ENCODE measurements around the gene INKA2. TPM values are rescaled to one million over a fixed set of nuclear protein-coding genes. Genes with fewer than 3 reads are reported as not detected.

The INKA2 gene
- total and polyA plus RNA-seq, 9 donors = 2.3 to 22.2 (median 5.9) TPM

DNA sequence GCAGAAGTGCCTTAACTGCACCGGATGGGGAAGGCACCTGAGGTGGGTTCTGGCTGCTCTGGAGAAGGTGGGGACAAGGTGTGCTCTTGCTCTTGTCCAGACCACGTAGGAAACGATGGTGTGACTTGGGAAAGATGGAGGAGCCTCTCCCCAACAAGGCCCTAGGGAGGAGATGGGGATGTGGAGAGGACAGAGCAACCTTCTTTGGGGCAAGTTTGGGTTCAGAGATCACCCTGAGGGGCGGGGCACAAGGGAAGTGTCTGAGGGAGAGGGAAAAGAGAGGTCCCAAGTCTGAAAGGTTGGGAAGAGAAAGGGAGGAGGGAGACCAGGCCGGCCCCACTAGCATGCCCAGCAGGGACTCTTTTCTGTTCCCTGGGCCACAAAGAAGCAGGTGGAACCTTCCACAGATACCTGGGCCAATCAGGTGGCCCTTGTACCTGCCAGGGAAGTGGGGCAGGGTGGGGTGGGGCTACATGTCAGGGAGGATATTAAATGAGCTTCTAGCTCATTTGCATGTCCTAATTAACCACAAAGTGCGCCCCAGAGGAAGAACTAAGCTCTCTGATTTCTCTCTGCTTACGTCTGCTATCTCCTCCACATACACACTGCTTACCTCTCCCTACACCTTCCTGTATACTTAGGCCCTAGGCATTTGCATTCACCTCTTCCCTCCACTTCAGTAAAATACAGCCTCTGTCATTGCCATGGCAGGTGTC lies 15.9 kb downstream of the INKA2 start:
- H3K4me3 ChIP-seq = no peak overlapping the region
- no peak for DNase-seq
- intact Hi-C loops (cut with DNase I) = no loop called here
- no peaks in the 10 kb centered on the region for H3K9me3 ChIP-seq
- TF ChIP-seq EP300 (IDR thresholded peaks at IDR 0.05) (no peak), POLR2A (IDR thresholded peaks at IDR 0.05) (no peak)
- TF ChIP-seq, protein P1, sequence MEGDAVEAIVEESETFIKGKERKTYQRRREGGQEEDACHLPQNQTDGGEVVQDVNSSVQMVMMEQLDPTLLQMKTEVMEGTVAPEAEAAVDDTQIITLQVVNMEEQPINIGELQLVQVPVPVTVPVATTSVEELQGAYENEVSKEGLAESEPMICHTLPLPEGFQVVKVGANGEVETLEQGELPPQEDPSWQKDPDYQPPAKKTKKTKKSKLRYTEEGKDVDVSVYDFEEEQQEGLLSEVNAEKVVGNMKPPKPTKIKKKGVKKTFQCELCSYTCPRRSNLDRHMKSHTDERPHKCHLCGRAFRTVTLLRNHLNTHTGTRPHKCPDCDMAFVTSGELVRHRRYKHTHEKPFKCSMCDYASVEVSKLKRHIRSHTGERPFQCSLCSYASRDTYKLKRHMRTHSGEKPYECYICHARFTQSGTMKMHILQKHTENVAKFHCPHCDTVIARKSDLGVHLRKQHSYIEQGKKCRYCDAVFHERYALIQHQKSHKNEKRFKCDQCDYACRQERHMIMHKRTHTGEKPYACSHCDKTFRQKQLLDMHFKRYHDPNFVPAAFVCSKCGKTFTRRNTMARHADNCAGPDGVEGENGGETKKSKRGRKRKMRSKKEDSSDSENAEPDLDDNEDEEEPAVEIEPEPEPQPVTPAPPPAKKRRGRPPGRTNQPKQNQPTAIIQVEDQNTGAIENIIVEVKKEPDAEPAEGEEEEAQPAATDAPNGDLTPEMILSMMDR (IDR thresholded peaks at IDR 0.05) = no peak
- 78 to 82% (median 80%) methylated on average over 7 of the region's 7 CpGs for WGBS, 3 donors
- H3K27ac ChIP-seq = no peak overlapping the region
- H3K4me1 ChIP-seq (ENCODE audit: insufficient read depth) = peaks cover 1% of the 10 kb centered on the region
- no peaks in the 10 kb centered on the region for H3K27me3 ChIP-seq
- H3K36me3 ChIP-seq = no peaks in the 10 kb centered on the region

DNA sequence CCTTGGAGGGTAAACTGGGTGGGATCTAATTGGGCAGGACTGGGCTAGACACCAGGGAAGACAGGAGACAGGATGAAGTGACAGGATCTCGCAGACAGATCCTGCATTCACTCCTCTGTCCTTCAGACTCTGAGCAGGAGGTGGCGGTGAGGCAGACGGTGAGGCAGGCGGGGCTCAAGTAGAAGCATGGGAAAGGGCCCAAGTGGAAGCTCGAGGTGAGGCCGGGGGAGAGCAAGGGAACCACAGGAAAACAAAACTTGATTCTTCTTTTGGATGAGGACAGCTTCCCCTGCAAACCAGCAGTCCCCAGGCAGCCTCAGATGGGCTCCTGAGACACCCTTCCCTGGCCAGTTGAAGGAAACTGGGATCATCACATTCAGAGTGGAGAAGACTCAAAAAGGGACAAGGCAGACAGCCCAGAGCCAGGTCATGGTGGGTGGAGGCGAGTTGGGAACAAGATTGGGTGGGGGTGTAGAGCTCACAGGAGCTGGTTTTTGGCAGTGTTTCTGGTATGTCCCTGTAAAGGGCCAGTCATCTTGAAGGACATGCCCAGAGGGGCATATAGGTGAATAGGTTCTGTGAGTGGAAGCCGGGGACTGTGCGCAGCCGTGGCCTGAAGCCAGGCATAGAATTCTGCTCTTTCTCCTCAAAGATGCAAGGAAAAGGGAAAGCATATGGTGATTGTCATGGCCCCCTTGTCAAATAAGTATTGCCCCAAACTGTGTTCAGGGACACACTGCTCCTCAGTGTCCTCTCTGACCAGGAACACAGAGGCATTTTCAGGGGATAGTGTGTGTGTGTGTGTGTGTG lies 18.0 kb downstream of the INKA2 start:
- Histone ChIP-seq H3K4me1 (ENCODE audit: insufficient read depth) (peaks cover 1% of the 10 kb centered on the region), H3K4me3 (no peak overlapping the region), H3K27me3 (no peaks in the 10 kb centered on the region), H3K27ac (no peak overlapping the region), H3K9me3 (no peaks in the 10 kb centered on the region), H3K36me3 (no peaks in the 10 kb centered on the region)
- 50 to 58% (median 57%) methylated on average over 10 of the region's 10 CpGs for WGBS, 3 donors
- intact Hi-C loops (cut with DNase I) = no loop called here
- TF ChIP-seq EP300 (IDR thresholded peaks at IDR 0.05) (no peak), POLR2A (IDR thresholded peaks at IDR 0.05) (no peak)
- TF ChIP-seq, protein P1 (IDR thresholded peaks at IDR 0.05) = no peak
- no peak for DNase-seq

- Histone ChIP-seq H3K9me3 (no peaks in the 10 kb centered on the region), H3K27me3 (no peaks in the 10 kb centered on the region), H3K27ac (no peak overlapping the region), H3K4me3 (no peak overlapping the region), H3K4me1 (ENCODE audit: insufficient read depth) (peaks cover 1% of the 10 kb centered on the region), H3K36me3 (no peaks in the 10 kb centered on the region)
- DNase-seq = no peak
- WGBS, 3 donors = 60 to 62% (median 62%) methylated on average over 7 of the region's 7 CpGs
- TF ChIP-seq EP300 (IDR thresholded peaks at IDR 0.05) = no peak
- TF ChIP-seq POLR2A (IDR thresholded peaks at IDR 0.05) = no peak
- TF ChIP-seq, protein P1 (IDR thresholded peaks at IDR 0.05) = no peak
- intact Hi-C loops (cut with DNase I) = no loop called here
Measured at GRCh38 chr1:111720274-111720976, 18.8 kb downstream of the INKA2 start.

GRCh38 chr1:111719674-111720132 lies 19.5 kb downstream of the INKA2 start:
- TF ChIP-seq, protein P1 (IDR thresholded peaks at IDR 0.05) = no peak
- TF ChIP-seq EP300 (IDR thresholded peaks at IDR 0.05) (no peak), POLR2A (IDR thresholded peaks at IDR 0.05) (no peak)
- Histone ChIP-seq H3K4me3 (no peak overlapping the region), H3K36me3 (no peaks in the 10 kb centered on the region), H3K27ac (no peak overlapping the region), H3K9me3 (no peaks in the 10 kb centered on the region), H3K4me1 (ENCODE audit: insufficient read depth) (peaks cover 1% of the 10 kb centered on the region), H3K27me3 (no peaks in the 10 kb centered on the region)
- DNase-seq = no peak
- intact Hi-C loops (cut with DNase I) = loop anchor here in 1 of 4 donors (5.0 kb wide), 1 partner anchor 33 kb away; no protein-coding TSS in a partner anchor
- 58 to 73% (median 72%) methylated on average over 4 of the region's 4 CpGs for WGBS, 3 donors
